ENCODE measurements around the gene KLHL24. TPM values are rescaled to one million over a fixed set of nuclear protein-coding genes. Genes with fewer than 3 reads are reported as not detected.

Gene KLHL24
- total RNA-seq, 6 experiments from 2014 or later: 5.6 to 15.1 (median 6.7) TPM

GRCh38 chr3:183653209-183654064 is 18.0 kb downstream of the KLHL24 start:
- no peak for DNase-seq
- Mint-ChIP-seq H3K36me3 (ENCODE audit: low read depth) (peaks cover 31% of the 10 kb centered on the region), H3K4me3 (no peak overlapping the region), H3K9me3 (peaks cover 28% of the 10 kb centered on the region), H3K4me1 (ENCODE audit: low read depth) (peaks cover 14% of the 10 kb centered on the region), H3K27me3 (ENCODE audit: insufficient read depth) (no peaks in the 10 kb centered on the region; the same call in 1 of the 2 replicates), H3K27ac (no peak overlapping the region)
- no peak for TF ChIP-seq CTCF (IDR thresholded peaks at IDR 0.05)

GRCh38 chr3:183654727-183655126 is 19.3 kb downstream of the KLHL24 start:
- peaks cover 31% of the 10 kb centered on the region for H3K36me3 Mint-ChIP-seq (ENCODE audit: low read depth)
- no peak for TF ChIP-seq CTCF (IDR thresholded peaks at IDR 0.05)
- DNase-seq: no peak
- peaks cover 13% of the 10 kb centered on the region for H3K4me1 Mint-ChIP-seq (ENCODE audit: low read depth)
- H3K9me3 Mint-ChIP-seq: peaks cover 28% of the 10 kb centered on the region
- H3K27ac Mint-ChIP-seq: no peak overlapping the region
- H3K4me3 Mint-ChIP-seq: no peak overlapping the region
- H3K27me3 Mint-ChIP-seq (ENCODE audit: insufficient read depth): no peaks in the 10 kb centered on the region; the same call in 1 of the 2 replicates

- no peaks in the 10 kb centered on the region for H3K9me3 Mint-ChIP-seq
- no peak for TF ChIP-seq CTCF (IDR thresholded peaks at IDR 0.05)
- no peak overlapping the region for H3K4me3 Mint-ChIP-seq
- no peak for DNase-seq
- H3K27ac Mint-ChIP-seq: no peak overlapping the region
- H3K27me3 Mint-ChIP-seq (ENCODE audit: insufficient read depth): no peaks in the 10 kb centered on the region
- peaks cover 20% of the 10 kb centered on the region for H3K4me1 Mint-ChIP-seq (ENCODE audit: low read depth)
- H3K36me3 Mint-ChIP-seq (ENCODE audit: low read depth): peaks cover under 1% of the 10 kb centered on the region; the same call in 1 of the 2 replicates
Observed at GRCh38 chr3:183662099-183662498, 26.7 kb downstream of the KLHL24 start.

GRCh38 chr3:183664913-183665381 is 29.5 kb downstream of the KLHL24 start:
- DNase-seq: peak; percentile 89
- Mint-ChIP-seq H3K4me1 (ENCODE audit: low read depth) (peaks cover 20% of the 10 kb centered on the region), H3K9me3 (no peaks in the 10 kb centered on the region), H3K27ac (peak overlapping the region; percentile 75), H3K27me3 (ENCODE audit: insufficient read depth) (no peaks in the 10 kb centered on the region), H3K4me3 (peak overlapping the region; percentile 53; the same call in 1 of the 2 replicates), H3K36me3 (ENCODE audit: low read depth) (no peaks in the 10 kb centered on the region; the same call in 1 of the 2 replicates)
- no peak for TF ChIP-seq CTCF (IDR thresholded peaks at IDR 0.05)

- Mint-ChIP-seq H3K9me3 (no peaks in the 10 kb centered on the region), H3K27me3 (ENCODE audit: insufficient read depth) (no peaks in the 10 kb centered on the region), H3K27ac (no peak overlapping the region), H3K36me3 (ENCODE audit: low read depth) (no peaks in the 10 kb centered on the region), H3K4me3 (no peak overlapping the region), H3K4me1 (ENCODE audit: low read depth) (no peaks in the 10 kb centered on the region)
- TF ChIP-seq CTCF (IDR thresholded peaks at IDR 0.05): no peak
- no peak for DNase-seq
Observed at GRCh38 chr3:183680061-183680460, 44.6 kb downstream of the KLHL24 start.

Data from HFFc6 (cell line).